WTC11 (cell line): ENCODE results near the gene PHF21B. TPM values are rescaled to one million over a fixed set of nuclear protein-coding genes. Genes with fewer than 3 reads are reported as not detected.

Experiments used
- AR ChIP-seq: fragments of 250-450 bp; sonication (Bioruptor Pico); IDR thresholded peaks from 2 replicates; pipeline ENCODE4 v1.9.0; 2021; ENCODE audit warnings: mild to moderate bottlenecking
- ATF6 ChIP-seq: sonication (generic); formaldehyde crosslinking; IDR thresholded peaks from 2 replicates; pipeline ENCODE4 v1.8.1; 2023; ENCODE audit warnings: mild to moderate bottlenecking, missing genetic modification reagents
- CDX4 ChIP-seq: fragments of 250-450 bp; sonication (Bioruptor Pico); IDR thresholded peaks from 2 replicates; pipeline ENCODE4 v1.9.0; 2021; ENCODE audit warnings: moderate library complexity, mild to moderate bottlenecking, inconsistent platforms, borderline replicate concordance
- GTF2I ChIP-seq: fragments of 250-450 bp; sonication (Bioruptor Pico); conservative IDR thresholded peaks from 2 replicates; pipeline ENCODE4 v1.4.0; 2021; ENCODE audit warnings: mild to moderate bottlenecking
- IRF1 ChIP-seq: sonication (generic); formaldehyde crosslinking; IDR thresholded peaks from 2 replicates; pipeline ENCODE4 v1.8.0; 2023; ENCODE audit warnings: missing genetic modification reagents
- KAT7 ChIP-seq: sonication (generic); formaldehyde crosslinking; IDR thresholded peaks from 2 replicates; pipeline ENCODE4 v1.8.1; 2023; ENCODE audit warnings: missing genetic modification reagents, mild to moderate bottlenecking, borderline replicate concordance
- NR1H2 ChIP-seq: sonication (generic); formaldehyde crosslinking; IDR thresholded peaks from 2 replicates; pipeline ENCODE4 v1.9.0; 2021; ENCODE audit warnings: mild to moderate bottlenecking, moderate library complexity, missing genetic modification reagents
- NR2C2 ChIP-seq: sonication (generic); formaldehyde crosslinking; IDR thresholded peaks from 2 replicates; pipeline ENCODE4 v1.8.0; 2022; ENCODE audit warnings: mild to moderate bottlenecking, missing genetic modification reagents
- PRDM15 ChIP-seq: sonication (generic); formaldehyde crosslinking; IDR thresholded peaks from 2 replicates; pipeline ENCODE4 v1.8.0; 2022; ENCODE audit warnings: missing genetic modification reagents
- SMAD3 ChIP-seq: sonication (generic); formaldehyde crosslinking; IDR thresholded peaks from 2 replicates; pipeline ENCODE4 v1.8.0; 2022; ENCODE audit warnings: missing genetic modification reagents, mild to moderate bottlenecking, borderline replicate concordance
- USF2 ChIP-seq: sonication (generic); formaldehyde crosslinking; IDR thresholded peaks from 2 replicates; pipeline ENCODE4 v1.8.1; 2023; ENCODE audit warnings: mild to moderate bottlenecking, missing genetic modification reagents, moderate library complexity
- ZNF532 ChIP-seq: fragments of 250-450 bp; sonication (Bioruptor Pico); IDR thresholded peaks from 2 replicates; pipeline ENCODE4 v1.9.0; 2021; ENCODE audit warnings: mild to moderate bottlenecking, borderline replicate concordance
- total RNA-seq: library from RNA; stranded (reverse); gene quantifications from 3 replicates; pipeline ENCODE4 v1.2.3, GENCODE V29; 2021

PHF21B gene
- total RNA-seq, 1 experiment from 2014 or later: 107 TPM

- no peak for TF ChIP-seq ATF6 (CRISPR knock-in tag)
- TF ChIP-seq SMAD3 (CRISPR knock-in tag): no peak
- TF ChIP-seq GTF2I: no peak
- TF ChIP-seq ZNF532: no peak
- TF ChIP-seq AR: no peak
- TF ChIP-seq USF2: no peak
- no peak for TF ChIP-seq PRDM15 (CRISPR knock-in tag)
- no peak for TF ChIP-seq KAT7 (CRISPR knock-in tag)
- no peak for TF ChIP-seq IRF1 (CRISPR knock-in tag)
- TF ChIP-seq NR2C2 (CRISPR knock-in tag): no peak
- no peak for TF ChIP-seq NR1H2
- no peak for TF ChIP-seq CDX4 (CRISPR knock-in tag)
- TF ChIP-seq, all 79 proteins: peak for 0
These were observed 67.7 kb downstream of the PHF21B start (continued) for GRCh38 chr22:44942056-44942455.
